OCI-LY3 (cell line): ENCODE measurements around the gene CD79A.

Source experiments
- H2AFZ ChIP-seq: fragments of 200-600, 300-600 bp; shearing (Covaris generic); 2 replicates; pipeline ENCODE4 v1.6.0; 2014; ENCODE audit warnings: antibody characterized with exemption, low read depth, low read length
- H3K27ac ChIP-seq: fragments of 200-600, 300-600 bp; sonication (generic); 2 replicates; pipeline ENCODE4 v1.5.1; 2014; ENCODE audit warnings: mild to moderate bottlenecking, low read length, moderate library complexity, mixed read lengths
- H3K27me3 ChIP-seq: fragments of 200-600, 300-600 bp; sonication (generic); 2 replicates; pipeline ENCODE4 v1.6.1; 2014; ENCODE audit warnings: low read depth, low read length, mixed read lengths
- H3K36me3 ChIP-seq: fragments of 200-600, 300-600 bp; sonication (generic); replicated peaks from 2 replicates; pipeline ENCODE3; 2014; ENCODE audit warnings: low read depth, low read length, mixed read lengths
- H3K4me1 ChIP-seq: fragments of 300-600, 200-600 bp; sonication (generic); 2 replicates; pipeline ENCODE4 v1.6.1; 2014; ENCODE audit warnings: low read length, mixed read lengths
- H3K4me2 ChIP-seq: fragments of 200-600, 300-600 bp; sonication (generic); 2 replicates; pipeline ENCODE4 v1.6.1; 2014; ENCODE audit warnings: low read length, mixed read lengths
- H3K4me3 ChIP-seq: fragments of 300-600, 200-600 bp; sonication (generic); 2 replicates; pipeline ENCODE4 v1.5.1; 2014; ENCODE audit warnings: antibody characterized with exemption, mild to moderate bottlenecking, low read length, moderate library complexity
- H3K79me2 ChIP-seq: fragments of 300-600, 200-600 bp; shearing (Covaris generic); 2 replicates; pipeline ENCODE4 v1.6.1; 2014; ENCODE audit warnings: mild to moderate bottlenecking, low read length, mixed read lengths
- H3K9ac ChIP-seq: fragments of 300-600, 200-600 bp; shearing (Covaris generic); 2 replicates; pipeline ENCODE4 v1.6.0; 2014; ENCODE audit warnings: mild to moderate bottlenecking, low read length, moderate library complexity
- H3K9me3 ChIP-seq: fragments of 200-600, 300-600 bp; shearing (Covaris generic); 2 replicates; pipeline ENCODE4 v1.6.1; 2014; ENCODE audit warnings: low read length, mixed read lengths; ENCODE audit not compliant: insufficient read depth
- H4K20me1 ChIP-seq: fragments of 200-600, 300-600 bp; sonication (generic); 2 replicates; pipeline ENCODE4 v1.6.1; 2016; ENCODE audit warnings: low read length, mixed read lengths; ENCODE audit not compliant: insufficient read depth
- CTCF ChIP-seq: fragments of 200-600, 300-600 bp; sonication (generic); IDR thresholded peaks from 2 replicates; pipeline ENCODE4 v1.5.1; 2014; ENCODE audit warnings: antibody characterized with exemption, low read length, low read depth
- EZH2phosphoT487 ChIP-seq: fragments of 200-600 bp; shearing (Covaris generic); IDR thresholded peaks from 2 replicates; pipeline ENCODE4 v1.6.1; 2018; ENCODE audit warnings: antibody characterized with exemption, mixed run types, low read depth

Gene CD79A

GRCh38 chr19:41904118-41904870, 27.2 kb downstream of the CD79A start:
- Histone ChIP-seq H2AFZ (no peak overlapping the region), H3K36me3 (peaks cover 44% of the 10 kb centered on the region)

GRCh38 chr19:41905273-41906002, 28.4 kb downstream of the CD79A start:
- Histone ChIP-seq H3K4me3 (no peak overlapping the region), H3K27ac (no peak overlapping the region), H3K9me3 (no peaks in the 10 kb centered on the region), H3K4me1 (no peaks in the 10 kb centered on the region), H3K4me2 (no peak overlapping the region), H3K27me3 (no peaks in the 10 kb centered on the region), H3K36me3 (peaks cover 39% of the 10 kb centered on the region), H2AFZ (no peak overlapping the region), H3K9ac (no peak overlapping the region), H3K79me2 (no peaks in the 10 kb centered on the region), H4K20me1 (0 out of 2 replicates have a peak, but pooled peaks cover 2% of the 10 kb centered on the region)
- no peak for TF ChIP-seq EZH2phosphoT487
- no peak for TF ChIP-seq CTCF

More at GRCh38 chr19:41904118-41904870, 27.2 kb downstream of the CD79A start:
- H3K79me2 ChIP-seq: no peaks in the 10 kb centered on the region
- H3K27ac ChIP-seq: no peak overlapping the region
- no peaks in the 10 kb centered on the region for H3K4me1 ChIP-seq
- no peak overlapping the region for H3K4me3 ChIP-seq
- H4K20me1 ChIP-seq: 0 out of 2 replicates have a peak, but pooled peaks cover 2% of the 10 kb centered on the region
- H3K4me2 ChIP-seq: no peak overlapping the region
- no peak overlapping the region for H3K9ac ChIP-seq
- no peaks in the 10 kb centered on the region for H3K9me3 ChIP-seq
- TF ChIP-seq EZH2phosphoT487 (no peak), CTCF (no peak)
- no peaks in the 10 kb centered on the region for H3K27me3 ChIP-seq

DNA sequence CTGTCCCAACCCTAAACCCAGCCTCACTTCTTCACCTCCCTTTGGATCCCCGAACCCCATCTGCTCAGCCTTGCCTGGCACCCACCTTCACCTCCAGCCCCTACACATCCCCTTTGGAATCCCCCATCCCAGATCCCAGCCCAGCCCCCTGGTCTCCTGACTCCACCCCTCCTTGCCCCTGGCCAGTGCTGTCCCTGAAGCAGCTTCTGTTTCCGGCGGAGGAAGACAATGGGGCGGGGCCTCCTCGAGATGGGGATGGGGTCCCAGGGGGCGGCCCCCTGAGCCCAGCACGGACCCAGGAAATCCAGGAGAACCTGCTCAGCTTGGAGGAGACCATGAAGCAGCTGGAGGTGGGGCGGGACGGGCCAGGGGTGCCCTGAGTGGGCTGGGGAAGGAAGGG, 29.2 kb downstream of the CD79A start:
- no peak overlapping the region for H2AFZ ChIP-seq
- no peak overlapping the region for H3K4me2 ChIP-seq
- H3K9me3 ChIP-seq: no peaks in the 10 kb centered on the region
- TF ChIP-seq CTCF (no peak), EZH2phosphoT487 (no peak)
- H3K36me3 ChIP-seq: peaks cover 38% of the 10 kb centered on the region
- no peaks in the 10 kb centered on the region for H3K4me1 ChIP-seq
- H3K4me3 ChIP-seq: no peak overlapping the region
- H3K9ac ChIP-seq: no peak overlapping the region
- 0 out of 2 replicates have a peak, but pooled peaks cover 2% of the 10 kb centered on the region for H4K20me1 ChIP-seq
- no peaks in the 10 kb centered on the region for H3K27me3 ChIP-seq
- no peak overlapping the region for H3K27ac ChIP-seq
- H3K79me2 ChIP-seq: no peaks in the 10 kb centered on the region

GRCh38 chr19:41906916-41907680, 30.0 kb downstream of the CD79A start:
- Histone ChIP-seq H3K36me3 (peaks cover 32% of the 10 kb centered on the region), H3K9me3 (no peaks in the 10 kb centered on the region), H4K20me1 (0 out of 2 replicates have a peak, but pooled peaks cover 2% of the 10 kb centered on the region), H3K9ac (no peak overlapping the region), H3K4me2 (no peak overlapping the region), H3K27me3 (no peaks in the 10 kb centered on the region), H3K4me1 (no peaks in the 10 kb centered on the region), H3K79me2 (no peaks in the 10 kb centered on the region), H2AFZ (no peak overlapping the region), H3K4me3 (no peak overlapping the region), H3K27ac (no peak overlapping the region)
- TF ChIP-seq EZH2phosphoT487 (no peak), CTCF (no peak)
